Stimulated activated naive CD8-positive, alpha-beta T cell treated with anti-CD3 and anti-CD28 coated beads, Interleukin-15, Interleukin-2, amounts not matched to agents 100 U/mL and 50 U/mL, for 24 hours (primary cell): Measurements from ENCODE around the gene TNN.
A peak's percentile ranks its signal among the peaks of the same experiment; 100 is the strongest.
"Not testable (repeated sequence)": the region's sequence is repeated elsewhere in the genome, so short reads cannot be mapped to it uniquely, and the experiment has no call there.

Source experiments
- ATAC-seq: fragments of 150-1000 bp; cut with Tn5 transposase; one replicate; pipeline ENCODE4 v1.10.0; 2021
- DNase-seq: peaks from one replicate; pipeline ENCODE4 v3.0.0; 2021

TNN gene

GRCh38 chr1:175072099-175072951 is 4.7 kb downstream of the TNN start:
- ATAC-seq = peak; percentile 77
- DNase-seq = peak; percentile 27

GRCh38 chr1:175073061-175073460 is 5.4 kb downstream of the TNN start:
- ATAC-seq = no peak
- no peak for DNase-seq

- DNase-seq (no peak), ATAC-seq (no peak)
These were observed 6.0 kb downstream of the TNN start for GRCh38 chr1:175073633-175074032.

GRCh38 chr1:175075572-175076568 is 8.2 kb downstream of the TNN start:
- DNase-seq (no peak), ATAC-seq (no peak)

DNA sequence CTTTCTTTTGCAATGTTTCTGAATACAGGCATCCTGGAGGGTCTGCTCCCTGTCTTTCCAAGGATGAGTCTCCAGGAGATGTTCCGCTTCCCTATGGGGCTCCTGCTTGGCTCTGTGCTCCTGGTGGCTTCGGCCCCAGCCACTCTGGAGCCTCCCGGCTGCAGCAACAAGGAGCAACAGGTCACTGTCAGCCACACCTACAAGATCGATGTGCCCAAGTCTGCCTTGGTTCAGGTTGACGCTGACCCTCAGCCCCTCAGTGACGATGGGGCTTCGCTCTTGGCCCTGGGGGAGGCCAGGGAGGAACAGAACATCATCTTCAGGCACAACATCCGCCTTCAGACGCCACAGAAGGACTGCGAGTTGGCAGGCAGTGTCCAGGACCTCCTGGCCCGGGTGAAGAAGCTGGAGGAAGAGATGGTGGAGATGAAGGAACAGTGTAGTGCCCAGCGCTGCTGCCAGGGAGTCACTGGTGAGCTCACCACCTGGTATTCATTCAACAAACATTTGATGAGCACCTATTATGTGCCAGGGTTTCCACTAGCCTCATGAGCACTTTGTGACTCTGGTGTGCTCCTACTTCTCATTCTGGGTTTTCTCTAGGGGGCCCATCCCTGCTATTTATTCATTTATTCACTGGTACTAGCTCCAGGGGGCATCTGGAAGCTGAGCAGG is 9.9 kb downstream of the TNN start:
- no peak for DNase-seq
- ATAC-seq = no peak

- ATAC-seq (no peak), DNase-seq (no peak)
These were observed 11.0 kb downstream of the TNN start for GRCh38 chr1:175078629-175079028.

GRCh38 chr1:175079338-175079737 is 11.7 kb downstream of the TNN start:
- ATAC-seq (no peak), DNase-seq (no peak)

DNA sequence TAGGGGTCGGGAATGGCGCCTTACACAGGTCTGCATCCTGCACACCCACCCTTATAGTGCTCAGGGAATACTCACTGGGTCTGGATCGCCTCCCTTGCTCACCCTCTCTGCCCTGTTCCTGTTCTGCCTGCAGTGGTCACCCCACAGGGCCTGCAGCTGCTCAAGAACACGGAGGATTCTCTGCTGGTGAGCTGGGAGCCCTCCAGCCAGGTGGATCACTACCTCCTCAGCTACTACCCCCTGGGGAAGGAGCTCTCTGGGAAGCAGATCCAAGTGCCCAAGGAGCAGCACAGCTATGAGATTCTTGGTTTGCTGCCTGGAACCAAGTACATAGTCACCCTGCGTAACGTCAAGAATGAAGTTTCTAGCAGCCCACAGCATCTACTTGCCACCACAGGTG is 12.4 kb downstream of the TNN start:
- DNase-seq = no peak
- ATAC-seq = no peak

GRCh38 chr1:175081983-175082382 is 14.3 kb downstream of the TNN start:
- no peak for ATAC-seq
- DNase-seq = no peak

DNA sequence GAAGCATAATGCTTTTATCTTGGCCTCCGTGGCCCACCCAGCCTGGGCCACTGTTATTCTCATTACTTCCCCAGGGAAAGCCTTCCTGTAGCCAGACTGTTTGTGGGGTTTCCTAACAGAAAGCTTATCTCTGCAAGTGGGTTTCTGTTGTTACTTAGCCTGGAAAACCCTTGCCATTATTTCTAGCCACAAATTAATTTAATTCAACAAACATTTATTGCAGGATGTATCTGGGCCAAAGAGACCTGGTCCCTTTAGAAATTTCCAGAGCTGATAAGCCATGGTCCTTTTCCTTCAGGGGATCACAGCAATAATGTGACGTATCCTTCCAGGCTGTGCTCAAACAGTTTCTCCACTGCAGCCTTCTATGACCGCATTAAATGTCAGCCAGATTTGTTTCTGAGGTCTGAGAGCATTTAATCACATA is 20.9 kb downstream of the TNN start:
- ATAC-seq (no peak), DNase-seq (no peak)

- DNase-seq = no peak
- no peak for ATAC-seq
These were observed 21.6 kb downstream of the TNN start for GRCh38 chr1:175089136-175089718.

DNA sequence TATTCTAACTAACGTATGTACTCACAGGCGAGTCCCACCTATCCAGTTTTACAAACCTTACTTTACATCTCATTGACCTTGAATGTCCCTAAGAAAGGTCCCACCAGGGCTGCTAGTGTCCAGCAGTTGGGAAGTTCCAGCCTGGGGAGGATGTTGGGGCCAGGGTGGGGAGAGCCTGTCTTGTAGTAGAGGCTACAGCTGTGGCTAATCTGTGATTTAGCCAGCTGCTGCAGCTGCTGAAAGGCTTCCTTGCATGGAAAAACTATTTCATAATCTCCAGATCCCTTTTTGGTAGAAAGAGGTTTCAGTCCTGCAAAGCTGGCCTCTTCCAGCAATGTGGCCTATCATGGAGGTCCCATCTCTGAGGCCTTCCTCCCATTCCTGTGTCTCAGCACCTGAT is 23.1 kb downstream of the TNN start:
- DNase-seq = no peak
- ATAC-seq = no peak

DNA sequence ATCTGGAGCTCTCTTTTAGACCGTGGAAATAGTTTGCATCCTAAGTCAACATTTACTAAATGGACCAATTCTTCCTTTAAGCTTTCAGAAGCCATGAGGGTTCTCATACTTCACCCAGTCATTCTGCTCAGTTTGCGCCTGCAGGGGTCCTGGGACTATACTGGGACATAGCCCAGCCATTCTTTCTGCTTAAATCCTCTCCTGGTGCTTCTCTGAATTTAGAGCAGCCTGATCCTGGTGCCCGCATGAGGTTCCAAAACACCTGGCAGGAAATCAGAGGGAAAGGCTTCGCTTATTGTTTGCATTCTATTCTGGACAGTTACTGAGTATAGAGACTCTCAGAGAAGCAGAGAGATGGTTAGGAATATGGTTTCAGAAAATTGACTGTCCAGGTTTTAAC is 27.0 kb downstream of the TNN start:
- no peak for ATAC-seq
- DNase-seq = no peak

- DNase-seq (no peak), ATAC-seq (no peak)
These were observed 27.4 kb downstream of the TNN start for GRCh38 chr1:175095069-175095468.

DNA sequence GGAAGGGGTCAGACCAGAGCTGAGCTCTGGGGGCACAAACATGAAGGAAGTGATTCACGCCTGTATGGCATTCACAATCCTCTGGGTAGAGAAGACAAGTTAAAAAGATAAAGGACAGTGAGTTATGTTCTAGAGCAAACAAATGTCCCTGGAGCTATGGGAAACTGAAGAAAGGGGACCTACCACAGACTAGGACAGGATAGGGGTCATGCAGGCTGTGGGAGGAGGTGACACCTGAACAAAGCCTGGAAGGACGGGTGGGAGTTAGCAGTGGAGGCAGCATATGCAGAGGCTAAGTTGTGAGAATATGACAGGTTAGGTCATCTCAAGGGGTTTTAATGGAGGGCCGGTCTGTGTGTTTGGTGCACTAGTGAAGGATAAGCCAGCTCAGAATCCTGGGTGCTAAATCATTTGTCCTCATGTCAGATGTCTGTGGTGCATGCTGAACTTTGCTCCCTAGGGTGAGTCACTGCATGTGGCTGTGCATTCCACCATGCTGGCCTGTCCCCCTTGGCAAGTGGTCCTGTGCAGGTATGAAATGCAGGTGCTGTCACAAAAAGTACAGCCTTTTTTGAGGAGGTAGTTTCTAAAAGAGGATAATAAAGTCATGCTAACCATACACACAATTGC is 28.5 kb downstream of the TNN start:
- no peak for ATAC-seq
- DNase-seq = no peak

- DNase-seq (no peak), ATAC-seq (no peak)
These were observed 29.7 kb downstream of the TNN start for GRCh38 chr1:175097361-175097760.

DNA sequence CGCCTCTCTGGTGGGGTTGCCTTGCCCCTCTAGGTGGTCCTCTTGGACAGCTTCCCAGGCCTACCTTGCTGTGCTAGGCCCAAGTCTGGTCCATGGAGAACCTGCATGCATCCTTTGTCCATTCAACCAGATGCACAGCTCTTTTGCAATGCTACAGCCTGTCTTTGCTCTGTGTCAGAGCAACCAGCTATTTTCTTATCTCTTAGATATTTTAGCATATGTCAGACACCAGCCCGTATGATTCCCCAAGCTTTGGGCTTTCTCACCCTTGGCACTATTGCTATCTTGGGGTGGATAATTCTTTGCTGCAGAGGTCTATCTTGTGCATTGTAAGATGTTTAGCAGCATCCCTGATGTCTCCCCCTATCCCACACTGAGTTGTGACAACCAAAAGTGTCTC is 32.3 kb downstream of the TNN start:
- no peak for DNase-seq
- ATAC-seq = no peak

GRCh38 chr1:175102166-175102565 is 34.5 kb downstream of the TNN start:
- DNase-seq, ATAC-seq: not testable (repeated sequence)

DNA sequence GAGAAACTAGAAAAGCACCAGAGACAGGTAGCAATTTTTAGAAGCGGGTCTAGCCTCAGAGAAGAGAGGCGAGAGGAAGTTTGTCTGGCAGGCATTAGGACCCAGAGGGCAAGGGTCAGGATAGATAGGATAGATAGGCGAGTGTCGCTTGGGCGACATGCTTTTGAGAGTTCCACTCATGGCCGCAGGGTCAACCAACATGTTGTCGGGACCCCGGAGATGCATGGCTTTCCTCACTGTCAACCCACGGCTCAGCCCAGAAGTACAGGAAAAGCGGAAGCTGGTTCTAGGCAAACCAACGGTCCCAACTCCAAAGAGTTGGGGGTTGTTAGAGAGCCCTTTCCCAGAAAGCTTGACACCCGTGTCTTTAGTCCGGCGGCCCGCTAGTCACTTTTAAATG is 38.9 kb downstream of the TNN start:
- not testable (repeated sequence) for ATAC-seq, DNase-seq

DNA sequence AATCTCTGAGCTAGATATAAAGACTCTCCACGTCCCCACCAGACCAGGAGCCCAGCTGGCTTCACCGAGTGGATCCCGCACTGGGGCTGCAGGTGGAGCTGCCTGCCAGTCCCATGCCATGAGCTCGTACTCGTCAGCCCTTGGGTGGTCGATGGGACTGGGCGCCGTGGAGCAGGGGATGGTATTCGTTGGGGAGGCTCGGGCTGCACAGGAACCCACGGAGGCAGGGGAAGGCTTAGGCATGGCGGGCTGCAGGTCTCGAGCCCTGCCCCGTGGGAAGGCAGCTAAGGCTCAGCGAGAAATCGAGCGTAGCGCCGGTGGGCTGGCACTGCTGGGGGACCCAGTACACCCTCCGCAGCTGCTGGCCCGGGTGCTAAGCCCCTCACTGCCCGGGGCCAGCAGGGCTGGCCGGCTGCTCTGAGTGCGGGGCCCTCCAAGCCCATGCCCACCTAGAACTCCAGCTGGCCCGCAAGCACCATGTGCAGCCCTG is 40.7 kb downstream of the TNN start:
- ATAC-seq, DNase-seq: not testable (repeated sequence)

DNA sequence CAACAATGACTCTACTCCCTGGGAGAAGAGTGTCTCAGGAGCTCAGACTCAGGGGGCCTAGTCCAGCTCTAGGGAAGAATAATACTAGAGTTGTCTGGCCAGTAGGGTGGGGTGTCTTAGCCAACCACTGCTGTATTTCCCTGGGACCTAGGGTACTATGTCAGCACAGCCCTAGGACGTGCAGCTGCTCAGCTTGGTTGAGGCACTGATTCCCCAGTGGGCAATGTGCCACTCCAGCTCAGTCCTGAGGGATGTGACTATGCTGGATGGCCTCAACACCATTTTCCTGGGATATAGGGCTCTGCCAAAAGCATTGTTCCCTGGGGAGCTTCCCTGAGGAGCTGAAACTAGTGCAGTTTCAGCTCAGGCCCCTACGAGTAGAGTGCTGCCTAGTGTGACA is 47.4 kb downstream of the TNN start:
- no peak for ATAC-seq
- no peak for DNase-seq
